SK-N-MC (cell line): Measurements from ENCODE around the gene PSMG1.
"Not testable (repeated sequence)": the region's sequence is repeated elsewhere in the genome, so short reads cannot be mapped to it uniquely, and the experiment has no call there.

Source experiments
- DNase-seq: peaks from one replicate; pipeline ENCODE4 v3.0.0-alpha.2; 2011; ENCODE audit warnings: low read depth, low spot score
- H3K27ac ChIP-seq: fragments of 200-600 bp; sonication (generic); 2 replicates; pipeline ENCODE4 v1.5.1; 2016; ENCODE audit warnings: mixed run types
- H3K36me3 ChIP-seq: fragments of 200-600 bp; sonication (generic); 2 replicates; pipeline ENCODE4 v1.6.1; 2017; ENCODE audit warnings: antibody characterized with exemption, low read length, mixed read lengths; ENCODE audit not compliant: insufficient read depth
- H3K4me3 ChIP-seq: fragments of 200-600 bp; sonication (generic); 2 replicates; pipeline ENCODE4 v1.5.1; 2016
- H3K9ac ChIP-seq: fragments of 200-600 bp; sonication (generic); 2 replicates; pipeline ENCODE4 v1.8.0; 2017; ENCODE audit warnings: mixed run types, mixed read lengths; ENCODE audit not compliant: insufficient read length
- H3K9me3 ChIP-seq: fragments of 200-600 bp; sonication (generic); 2 replicates; pipeline ENCODE4 v1.6.1; 2017; ENCODE audit warnings: low read depth, mild to moderate bottlenecking, antibody characterized with exemption, low read length, moderate library complexity, mixed read lengths
- EZH2 ChIP-seq: fragments of 200-600 bp; sonication (generic); IDR thresholded peaks from one replicate; pipeline ENCODE4 v1.6.1; 2017; ENCODE audit warnings: antibody characterized with exemption
- FOXP2 ChIP-seq: optimal IDR thresholded peaks from 2 replicates; pipeline ENCODE3; 2011; ENCODE audit warnings: mild to moderate bottlenecking, moderate library complexity; ENCODE audit not compliant: insufficient read depth; ENCODE audit errors: extremely low read length, control extremely low read depth
- POLR2AphosphoS5 ChIP-seq: IDR thresholded peaks from 2 replicates; pipeline ENCODE4 v1.6.1; 2012; ENCODE audit warnings: mild to moderate bottlenecking, low read depth, low read length, borderline replicate concordance

The PSMG1 gene

GRCh38 chr21:39173716-39174680 lies 9.3 kb downstream of the PSMG1 start:
- TF ChIP-seq EZH2: no peak
- TF ChIP-seq FOXP2: no peak
- no peak for TF ChIP-seq POLR2AphosphoS5
- no peak overlapping the region for H3K4me3 ChIP-seq
- no peak for DNase-seq
- H3K27ac ChIP-seq: no peak overlapping the region
- H3K9me3 ChIP-seq: no peaks in the 10 kb centered on the region
- no peak overlapping the region for H3K9ac ChIP-seq
- H3K36me3 ChIP-seq: peaks cover 68% of the 10 kb centered on the region

DNA sequence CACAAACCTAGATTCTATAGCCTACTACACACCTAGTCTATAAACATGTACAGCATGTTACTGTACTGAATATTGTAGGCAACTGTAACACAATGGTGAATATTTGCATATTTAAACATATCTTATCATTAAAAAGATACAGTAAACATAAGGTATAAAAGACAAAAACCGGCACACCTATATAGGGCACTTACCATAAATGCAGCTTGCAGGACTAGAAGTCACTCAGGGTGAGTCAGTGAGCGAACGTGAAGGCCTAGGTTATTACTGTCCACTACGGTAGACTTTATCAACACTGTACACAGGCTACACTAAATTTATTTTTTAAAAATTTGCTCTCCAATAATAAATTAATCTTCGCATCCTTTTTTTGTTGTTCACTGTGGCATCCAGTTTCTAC lies 13.3 kb downstream of the PSMG1 start:
- Histone ChIP-seq H3K9ac (no peak overlapping the region), H3K9me3 (no peaks in the 10 kb centered on the region), H3K4me3 (no peak overlapping the region), H3K27ac (no peak overlapping the region), H3K36me3 (peaks cover 35% of the 10 kb centered on the region)
- no peak for DNase-seq
- TF ChIP-seq POLR2AphosphoS5 (no peak), FOXP2 (no peak), EZH2 (no peak)

DNA sequence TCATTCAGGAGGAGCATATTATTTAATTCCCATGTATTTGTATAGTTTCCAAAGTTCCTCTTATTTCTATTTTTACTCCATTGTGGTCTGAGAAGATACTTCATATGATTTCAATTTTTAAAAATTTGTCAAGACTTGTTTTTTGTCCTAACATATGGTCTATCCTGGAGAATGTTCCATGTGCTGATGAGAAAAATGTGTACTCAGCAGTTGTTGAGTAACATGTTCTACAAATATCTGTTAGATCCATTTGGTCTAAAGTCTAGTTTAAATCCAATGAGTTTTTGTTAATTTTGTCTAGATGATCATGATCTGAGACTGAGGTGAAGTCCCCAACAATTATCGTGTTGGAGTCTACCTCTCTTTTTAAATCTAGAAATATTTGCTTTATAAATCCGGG lies 14.5 kb downstream of the PSMG1 start:
- no peak overlapping the region for H3K27ac ChIP-seq
- H3K9me3 ChIP-seq: no peaks in the 10 kb centered on the region
- TF ChIP-seq EZH2 (no peak), FOXP2 (no peak), POLR2AphosphoS5 (no peak)
- no peak overlapping the region for H3K9ac ChIP-seq
- no peak for DNase-seq
- peaks cover 24% of the 10 kb centered on the region for H3K36me3 ChIP-seq
- H3K4me3 ChIP-seq: no peak overlapping the region

GRCh38 chr21:39164523-39164922 lies 18.7 kb downstream of the PSMG1 start:
- Histone ChIP-seq H3K9me3 (no peaks in the 10 kb centered on the region), H3K36me3 (peaks cover 2% of the 10 kb centered on the region; the same call in 1 of the 2 replicates), H3K27ac (no peak overlapping the region), H3K4me3 (no peak overlapping the region), H3K9ac (no peak overlapping the region)
- TF ChIP-seq EZH2 (no peak), POLR2AphosphoS5 (no peak), FOXP2 (no peak)
- DNase-seq: no peak

- H3K36me3 ChIP-seq: no peaks in the 10 kb centered on the region
- no peak overlapping the region for H3K27ac ChIP-seq
- H3K4me3 ChIP-seq: no peak overlapping the region
- H3K9me3 ChIP-seq: no peaks in the 10 kb centered on the region
- no peak for DNase-seq
- H3K9ac ChIP-seq: no peak overlapping the region
- no peak for TF ChIP-seq POLR2AphosphoS5
- TF ChIP-seq FOXP2: no peak
These were observed 22.2 kb downstream of the PSMG1 start for GRCh38 chr21:39161064-39161463.

DNA sequence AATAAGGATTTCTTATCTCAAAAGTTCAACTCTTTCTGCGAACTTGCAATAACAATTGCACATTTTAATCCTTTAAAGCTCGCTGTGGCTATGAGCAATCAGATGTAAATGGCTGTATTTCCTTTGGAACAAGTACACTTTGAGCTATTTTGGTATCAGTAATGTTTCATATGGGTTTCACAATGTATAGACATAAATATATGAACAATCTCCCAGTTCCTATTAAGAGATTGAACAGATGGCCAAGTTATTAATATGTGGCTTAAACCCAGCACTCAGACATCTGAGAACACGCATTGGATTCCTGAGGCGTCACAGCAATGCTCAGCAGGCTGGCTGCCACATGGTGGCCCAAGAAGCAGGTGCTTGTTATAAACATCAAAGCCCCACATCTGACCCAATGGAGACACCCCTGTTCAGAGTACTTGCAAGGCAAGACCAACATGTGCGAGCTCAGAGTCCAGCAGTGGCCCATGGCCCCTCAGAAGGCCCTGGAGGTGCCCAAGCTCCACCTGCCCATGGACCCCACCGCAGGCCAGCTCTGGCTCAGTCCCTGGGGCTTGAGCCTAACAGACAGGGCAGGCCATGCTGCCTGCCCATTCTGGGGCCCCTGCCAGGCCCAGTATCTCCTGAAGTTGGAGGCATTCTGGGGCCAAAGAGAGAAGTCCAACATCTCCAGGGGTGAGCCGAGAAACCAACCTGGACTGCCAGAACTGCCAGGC lies 23.7 kb downstream of the PSMG1 start:
- no peaks in the 10 kb centered on the region for H3K9me3 ChIP-seq
- TF ChIP-seq POLR2AphosphoS5: no peak
- no peak for TF ChIP-seq FOXP2
- TF ChIP-seq EZH2: no peak
- H3K36me3 ChIP-seq: no peaks in the 10 kb centered on the region
- H3K4me3 ChIP-seq: no peak overlapping the region
- no peak overlapping the region for H3K27ac ChIP-seq
- no peak overlapping the region for H3K9ac ChIP-seq
- no peak for DNase-seq

GRCh38 chr21:39157241-39157640 lies 26.0 kb downstream of the PSMG1 start:
- not testable (repeated sequence) for H3K27ac ChIP-seq, DNase-seq, H3K9ac ChIP-seq, H3K36me3 ChIP-seq, H3K9me3 ChIP-seq, H3K4me3 ChIP-seq

DNA sequence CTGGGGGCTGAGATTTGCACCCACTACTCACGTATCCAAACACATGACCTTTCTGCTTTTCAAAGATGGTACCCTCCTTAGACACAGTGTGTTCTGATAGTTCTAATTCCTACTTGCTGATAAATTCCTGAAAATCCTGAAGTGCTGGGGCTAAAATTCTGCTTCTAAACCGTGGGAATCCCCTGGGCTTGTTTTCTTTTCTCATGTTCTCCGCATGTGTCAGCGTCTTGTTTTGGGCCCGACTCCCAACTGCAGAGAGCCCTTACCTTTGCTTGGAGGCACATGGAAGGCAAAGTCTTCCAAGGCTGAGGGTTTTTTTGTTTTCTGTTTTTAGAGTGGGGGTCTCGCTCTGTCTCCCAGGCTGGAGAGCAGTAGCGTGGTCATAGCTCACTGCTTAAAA lies 27.2 kb downstream of the PSMG1 start:
- no peak overlapping the region for H3K4me3 ChIP-seq
- TF ChIP-seq FOXP2 (no peak), POLR2AphosphoS5 (no peak), EZH2 (no peak)
- H3K9me3 ChIP-seq: no peaks in the 10 kb centered on the region
- H3K36me3 ChIP-seq: no peaks in the 10 kb centered on the region
- DNase-seq: no peak
- no peak overlapping the region for H3K9ac ChIP-seq
- no peak overlapping the region for H3K27ac ChIP-seq
